Transverse colon (tissue), 4 donors: ENCODE measurements around the gene SYT1.

Source experiments
- EP300 ChIP-seq: sonication (generic); formaldehyde crosslinking; IDR thresholded peaks from one replicate; pipeline ENCODE4 v1.6.1; 2017; ENCODE audit warnings: antibody characterized with exemption, low read depth
- POLR2AphosphoS5 ChIP-seq, 3 donors: sonication (generic); formaldehyde crosslinking; IDR thresholded peaks; one replicate each; pipeline ENCODE4 v1.6.1; 2016; ENCODE audit warnings: antibody characterized with exemption in 3 of 3
- TF ChIP-seq, protein P1 (sequence below), 5 experiments: fragments of 200-600 bp in 3 of 5; fragments of 450-650 bp in 2 of 5; sonication (generic) in 3 of 5; IDR thresholded peaks; 1 replicate in 2 of 5; 2 replicates in 3 of 5; pipeline ENCODE4 v1.5.1; 2016 to 2017; ENCODE audit warnings: antibody characterized with exemption in 5 of 5, inconsistent platforms in 3 of 5, mild to moderate bottlenecking in 2 of 5, moderate library complexity in 1 of 5

DNA sequence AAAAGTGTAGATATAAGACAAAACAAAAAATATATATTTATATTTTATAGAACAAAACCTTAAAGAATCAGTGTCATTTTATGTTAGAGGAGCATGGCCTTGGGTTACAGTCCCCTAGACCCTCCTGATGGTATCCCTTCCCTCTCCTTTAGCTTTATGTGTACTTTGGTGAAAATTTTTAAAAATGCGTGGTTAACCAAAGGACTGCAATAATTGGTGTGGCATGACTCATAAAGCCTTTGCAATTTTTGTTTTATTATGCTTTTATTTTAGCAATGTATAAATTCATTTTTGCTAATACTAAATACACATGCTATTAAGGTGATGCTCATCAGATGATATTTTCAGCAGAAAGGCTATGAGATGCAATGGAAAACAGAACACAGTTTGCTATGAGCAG, 264.4 kb downstream of the SYT1 start:
- TF ChIP-seq EP300 (no peak), POLR2AphosphoS5 (IDR thresholded peaks at IDR 0.05) (no peak)
- TF ChIP-seq, protein P1, sequence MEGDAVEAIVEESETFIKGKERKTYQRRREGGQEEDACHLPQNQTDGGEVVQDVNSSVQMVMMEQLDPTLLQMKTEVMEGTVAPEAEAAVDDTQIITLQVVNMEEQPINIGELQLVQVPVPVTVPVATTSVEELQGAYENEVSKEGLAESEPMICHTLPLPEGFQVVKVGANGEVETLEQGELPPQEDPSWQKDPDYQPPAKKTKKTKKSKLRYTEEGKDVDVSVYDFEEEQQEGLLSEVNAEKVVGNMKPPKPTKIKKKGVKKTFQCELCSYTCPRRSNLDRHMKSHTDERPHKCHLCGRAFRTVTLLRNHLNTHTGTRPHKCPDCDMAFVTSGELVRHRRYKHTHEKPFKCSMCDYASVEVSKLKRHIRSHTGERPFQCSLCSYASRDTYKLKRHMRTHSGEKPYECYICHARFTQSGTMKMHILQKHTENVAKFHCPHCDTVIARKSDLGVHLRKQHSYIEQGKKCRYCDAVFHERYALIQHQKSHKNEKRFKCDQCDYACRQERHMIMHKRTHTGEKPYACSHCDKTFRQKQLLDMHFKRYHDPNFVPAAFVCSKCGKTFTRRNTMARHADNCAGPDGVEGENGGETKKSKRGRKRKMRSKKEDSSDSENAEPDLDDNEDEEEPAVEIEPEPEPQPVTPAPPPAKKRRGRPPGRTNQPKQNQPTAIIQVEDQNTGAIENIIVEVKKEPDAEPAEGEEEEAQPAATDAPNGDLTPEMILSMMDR (IDR thresholded peaks at IDR 0.05) = no peak
